WERI-Rb-1 (cell line): ENCODE results near the gene RHCG.
A peak's percentile ranks its signal among the peaks of the same experiment; 100 is the strongest.

ENCODE experiments used
- DNase-seq: peaks from one replicate; pipeline ENCODE4 v3.0.0-alpha.2; 2020
- H3K27ac ChIP-seq: fragments of 250-450 bp; sonication (Bioruptor Pico); 2 replicates; pipeline ENCODE4 v1.5.1; 2020; ENCODE audit warnings: mild to moderate bottlenecking, moderate library complexity
- H3K27me3 ChIP-seq: fragments of 250-450 bp; sonication (Bioruptor Pico); 2 replicates; pipeline ENCODE4 v1.5.1; 2021; ENCODE audit warnings: mild to moderate bottlenecking, low read depth, moderate library complexity; ENCODE audit not compliant: insufficient read depth, severe bottlenecking
- H3K36me3 ChIP-seq: fragments of 250-450 bp; sonication (Bioruptor Pico); 2 replicates; pipeline ENCODE4 v1.5.1; 2020; ENCODE audit warnings: mild to moderate bottlenecking, moderate library complexity
- H3K4me3 ChIP-seq: 2 replicates; pipeline ENCODE4 v1.5.1; 2011; ENCODE audit warnings: low read depth, mild to moderate bottlenecking, control low read depth, low read length
- H3K9me3 ChIP-seq: fragments of 250-450 bp; sonication (Bioruptor Pico); 2 replicates; pipeline ENCODE4 v1.5.1; 2021; ENCODE audit warnings: mild to moderate bottlenecking, moderate library complexity; ENCODE audit not compliant: severe bottlenecking
- TF ChIP-seq, protein P1 (sequence below): IDR thresholded peaks from 2 replicates; pipeline ENCODE4 v1.5.1; 2011; ENCODE audit warnings: low read depth, mild to moderate bottlenecking, control low read depth, inconsistent platforms, low read length

The RHCG gene

DNA sequence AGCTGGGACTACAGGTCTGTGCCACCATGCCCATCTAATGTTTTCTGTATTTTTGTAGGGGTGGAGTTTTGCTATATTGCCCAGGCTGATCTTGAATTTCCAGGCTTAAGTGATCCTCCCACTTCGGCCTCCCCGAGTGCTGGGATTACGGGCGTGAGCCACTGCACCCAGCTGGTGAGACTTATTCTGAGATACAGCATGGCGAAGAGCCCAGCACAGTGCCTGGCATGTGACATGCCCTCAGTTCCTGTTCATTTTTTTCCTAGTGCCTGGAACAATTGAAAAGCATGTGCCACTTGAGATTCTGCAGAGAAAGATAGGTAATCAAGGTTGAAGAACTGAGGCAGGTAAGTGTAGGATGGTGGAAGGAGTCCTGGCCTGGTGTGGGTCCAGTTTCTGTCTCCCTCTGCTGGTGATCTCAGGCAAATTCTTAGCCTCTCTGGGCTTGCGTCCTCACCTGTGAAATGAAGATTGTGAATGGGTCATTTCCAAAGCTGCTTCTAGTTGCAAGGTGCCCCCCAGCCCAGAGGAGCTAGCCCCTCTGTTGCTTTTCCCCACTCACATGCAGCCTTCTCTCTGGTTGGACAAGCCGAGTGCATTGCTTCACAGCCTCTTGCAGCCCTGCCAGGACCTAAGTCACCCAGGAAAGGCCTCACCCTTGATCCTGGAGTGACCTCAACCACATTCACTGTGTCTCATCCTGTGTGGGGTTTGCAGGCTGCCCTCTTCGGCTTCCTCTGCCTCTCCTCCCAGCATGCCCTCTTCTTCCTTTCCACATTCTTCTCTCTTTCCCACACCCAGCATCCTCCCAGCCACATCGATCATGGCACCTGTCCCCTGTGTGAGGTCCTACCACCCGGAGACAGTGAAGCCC lies 4.3 kb upstream of the RHCG start:
- TF ChIP-seq, protein P1, sequence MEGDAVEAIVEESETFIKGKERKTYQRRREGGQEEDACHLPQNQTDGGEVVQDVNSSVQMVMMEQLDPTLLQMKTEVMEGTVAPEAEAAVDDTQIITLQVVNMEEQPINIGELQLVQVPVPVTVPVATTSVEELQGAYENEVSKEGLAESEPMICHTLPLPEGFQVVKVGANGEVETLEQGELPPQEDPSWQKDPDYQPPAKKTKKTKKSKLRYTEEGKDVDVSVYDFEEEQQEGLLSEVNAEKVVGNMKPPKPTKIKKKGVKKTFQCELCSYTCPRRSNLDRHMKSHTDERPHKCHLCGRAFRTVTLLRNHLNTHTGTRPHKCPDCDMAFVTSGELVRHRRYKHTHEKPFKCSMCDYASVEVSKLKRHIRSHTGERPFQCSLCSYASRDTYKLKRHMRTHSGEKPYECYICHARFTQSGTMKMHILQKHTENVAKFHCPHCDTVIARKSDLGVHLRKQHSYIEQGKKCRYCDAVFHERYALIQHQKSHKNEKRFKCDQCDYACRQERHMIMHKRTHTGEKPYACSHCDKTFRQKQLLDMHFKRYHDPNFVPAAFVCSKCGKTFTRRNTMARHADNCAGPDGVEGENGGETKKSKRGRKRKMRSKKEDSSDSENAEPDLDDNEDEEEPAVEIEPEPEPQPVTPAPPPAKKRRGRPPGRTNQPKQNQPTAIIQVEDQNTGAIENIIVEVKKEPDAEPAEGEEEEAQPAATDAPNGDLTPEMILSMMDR = peak; percentile 53
- H3K27ac ChIP-seq = no peak overlapping the region
- DNase-seq = no peak

DNA sequence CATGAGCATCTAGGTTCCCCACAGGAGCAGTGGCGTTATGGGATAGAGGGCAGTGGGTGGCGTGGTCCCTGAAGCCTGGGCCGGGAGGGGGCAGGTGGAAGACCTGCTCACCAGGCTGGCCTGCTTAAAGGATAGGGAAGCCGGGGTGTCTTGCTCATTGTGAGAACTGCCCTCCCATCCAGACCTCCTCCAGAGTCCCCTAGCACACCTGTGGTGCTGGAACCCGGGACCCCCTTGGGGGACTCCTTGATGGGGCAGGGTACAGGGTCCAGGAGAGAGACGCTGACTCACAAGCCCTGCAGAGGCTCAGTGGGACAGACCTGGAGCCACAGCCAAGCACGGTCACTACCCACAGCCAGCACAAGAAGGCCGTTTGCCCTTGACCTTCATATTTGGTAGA lies 2.8 kb upstream of the RHCG start:
- H3K4me3 ChIP-seq = no peak overlapping the region
- H3K27me3 ChIP-seq = no peaks in the 10 kb centered on the region
- no peaks in the 10 kb centered on the region for H3K36me3 ChIP-seq
- DNase-seq = no peak
- H3K27ac ChIP-seq = no peak overlapping the region
- TF ChIP-seq, protein P1 = no peak
- H3K9me3 ChIP-seq = no peaks in the 10 kb centered on the region

More for the DNA sequence above, 4.3 kb upstream of the RHCG start:
- H3K36me3 ChIP-seq = no peaks in the 10 kb centered on the region
- H3K27me3 ChIP-seq = no peaks in the 10 kb centered on the region
- no peak overlapping the region for H3K4me3 ChIP-seq
- no peaks in the 10 kb centered on the region for H3K9me3 ChIP-seq

DNA sequence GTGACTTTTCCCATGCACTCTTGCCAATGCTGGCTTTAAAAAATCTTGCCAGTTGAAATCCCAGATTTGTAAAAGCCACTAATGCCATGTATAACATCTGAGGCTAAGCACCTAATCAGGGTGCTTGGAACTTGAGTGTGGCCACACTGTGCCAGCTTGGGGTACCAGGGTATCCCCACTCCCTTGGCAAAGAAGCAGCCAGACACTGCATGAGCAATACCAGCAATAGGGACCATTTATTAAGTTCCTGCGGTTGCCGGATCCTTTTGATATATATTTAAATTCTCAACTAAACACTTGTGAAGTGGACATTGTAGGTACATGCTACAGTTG lies 2.2 kb upstream of the RHCG start:
- no peak overlapping the region for H3K4me3 ChIP-seq
- H3K9me3 ChIP-seq = no peaks in the 10 kb centered on the region
- DNase-seq = no peak
- no peaks in the 10 kb centered on the region for H3K27me3 ChIP-seq
- TF ChIP-seq, protein P1 = no peak
- no peak overlapping the region for H3K27ac ChIP-seq
- H3K36me3 ChIP-seq = no peaks in the 10 kb centered on the region

DNA sequence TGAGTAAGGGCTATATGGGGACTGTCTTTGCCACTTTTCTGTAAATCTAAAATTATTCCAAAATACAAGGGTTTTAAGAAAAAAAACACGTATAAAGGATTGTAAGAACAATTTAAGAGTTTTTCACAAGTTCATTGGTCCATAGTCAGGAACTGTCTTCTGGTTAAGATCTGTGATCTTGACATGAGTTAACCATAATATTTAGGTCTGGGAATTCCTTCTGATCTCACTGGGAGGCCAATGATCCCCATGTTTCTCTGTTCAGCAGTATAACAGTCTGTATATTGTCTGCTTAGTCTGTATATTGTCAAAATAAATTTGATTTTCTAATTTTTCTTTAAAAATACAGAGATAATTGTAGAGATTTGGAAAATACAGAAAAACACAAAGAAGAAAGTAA lies 848 bp upstream of the RHCG start:
- H3K27me3 ChIP-seq = no peaks in the 10 kb centered on the region
- no peak overlapping the region for H3K27ac ChIP-seq
- no peaks in the 10 kb centered on the region for H3K9me3 ChIP-seq
- TF ChIP-seq, protein P1 = no peak
- DNase-seq = no peak
- H3K36me3 ChIP-seq = no peaks in the 10 kb centered on the region
- H3K4me3 ChIP-seq = no peak overlapping the region

DNA sequence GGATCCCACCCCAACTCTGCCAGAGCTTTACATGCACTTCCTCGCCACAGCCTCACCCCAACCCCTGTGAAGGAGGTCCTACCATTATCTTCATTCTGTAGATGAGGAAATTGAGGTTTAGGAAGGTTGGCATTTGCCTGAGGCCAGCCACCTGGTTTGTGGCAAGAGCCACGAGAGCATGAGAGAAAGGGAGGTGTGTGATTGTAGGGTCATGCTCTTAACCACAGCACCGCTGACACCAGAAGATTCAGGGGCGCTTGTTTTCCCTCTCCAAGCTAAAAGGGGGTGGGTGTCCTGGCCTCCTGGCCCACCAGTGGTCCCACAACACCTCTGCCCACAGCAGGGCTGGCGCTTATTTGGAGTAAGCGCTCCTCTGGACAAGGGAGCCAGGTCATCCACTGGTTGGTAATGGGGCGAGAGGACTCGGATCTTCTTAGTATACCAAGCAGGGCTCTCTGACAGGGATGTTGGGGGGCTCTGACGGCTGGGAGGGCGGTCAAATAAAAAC lies 691 bp downstream of the RHCG start:
- DNase-seq = no peak
- Histone ChIP-seq H3K27ac (no peak overlapping the region), H3K27me3 (no peaks in the 10 kb centered on the region), H3K9me3 (no peaks in the 10 kb centered on the region), H3K36me3 (no peaks in the 10 kb centered on the region), H3K4me3 (no peak overlapping the region)
- TF ChIP-seq, protein P1 = no peak
